GF-D8 (cell line): ENCODE results near the gene CLASP2.
"Not testable (repeated sequence)": the region's sequence is repeated elsewhere in the genome, so short reads cannot be mapped to it uniquely, and the experiment has no call there.

Source experiments
- DNase-seq: peaks from one replicate; lab custom pipeline; 2025; lab: John Stamatoyannopoulos, UW

The CLASP2 gene

DNA sequence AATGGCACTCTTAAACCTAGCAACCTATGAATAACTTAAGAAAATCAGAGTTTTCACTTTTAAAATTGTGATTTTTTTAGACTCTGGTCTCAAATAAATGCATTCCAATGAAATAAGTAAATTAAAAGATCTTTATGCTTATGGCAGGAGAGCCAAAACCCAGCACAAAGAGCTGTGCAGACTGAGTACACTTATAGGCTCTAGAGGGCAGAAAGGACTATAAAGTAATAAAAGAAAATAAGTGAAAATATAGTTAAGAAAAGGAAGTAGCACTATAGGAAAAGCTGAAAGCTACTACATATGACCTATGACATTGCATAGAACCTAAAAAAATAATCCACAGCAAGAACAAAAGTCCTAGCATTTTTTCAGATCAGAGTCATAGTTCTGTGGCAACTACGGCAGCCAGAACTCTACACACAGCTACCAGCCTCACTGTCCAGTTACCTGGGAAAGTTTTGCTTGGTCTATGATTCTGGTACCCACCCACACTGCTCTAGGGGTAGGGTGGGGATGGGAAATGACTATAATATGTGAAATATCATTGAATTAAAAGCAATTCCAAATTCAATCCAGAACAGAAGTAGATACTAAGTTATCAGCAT, 30.5 kb downstream of the CLASP2 start:
- no peak for DNase-seq

DNA sequence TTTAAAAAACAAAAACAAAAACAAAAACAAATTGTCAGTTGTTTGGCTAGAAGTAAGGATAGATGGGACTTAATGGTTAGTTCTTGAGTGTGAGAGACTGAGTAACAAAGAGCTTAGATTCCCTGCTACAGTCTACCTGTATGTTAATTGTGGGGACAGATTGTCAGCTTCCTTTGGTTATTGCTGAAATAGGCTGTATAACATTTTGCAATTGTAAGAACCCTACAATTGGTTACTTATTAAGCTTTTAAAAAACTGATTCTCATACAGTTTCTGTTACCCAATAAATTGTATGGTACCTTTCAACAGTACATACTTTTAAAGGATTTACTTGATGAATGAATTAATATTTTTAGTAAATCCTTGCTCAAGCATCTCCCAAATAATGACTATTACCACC, 35.3 kb downstream of the CLASP2 start:
- DNase-seq: no peak

DNA sequence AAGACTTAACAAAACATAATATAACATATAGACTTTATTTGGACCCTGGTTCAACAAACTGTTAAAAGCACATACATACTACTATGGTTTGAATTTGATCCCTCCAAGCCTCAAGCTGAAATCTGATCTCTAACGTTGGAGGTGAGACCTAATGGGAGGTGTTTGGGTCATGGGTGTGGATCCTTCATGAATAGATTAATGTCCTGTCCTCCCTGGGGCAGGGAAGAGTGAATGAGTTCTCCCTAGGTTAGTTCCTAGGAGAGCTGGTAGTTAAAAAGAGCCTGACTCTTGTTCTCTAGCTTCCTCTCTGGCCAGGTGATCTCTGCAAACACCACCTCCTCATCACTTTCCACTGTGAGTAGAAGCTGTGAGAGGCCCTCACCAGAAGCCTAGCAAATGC, 36.4 kb downstream of the CLASP2 start:
- DNase-seq: no peak

DNA sequence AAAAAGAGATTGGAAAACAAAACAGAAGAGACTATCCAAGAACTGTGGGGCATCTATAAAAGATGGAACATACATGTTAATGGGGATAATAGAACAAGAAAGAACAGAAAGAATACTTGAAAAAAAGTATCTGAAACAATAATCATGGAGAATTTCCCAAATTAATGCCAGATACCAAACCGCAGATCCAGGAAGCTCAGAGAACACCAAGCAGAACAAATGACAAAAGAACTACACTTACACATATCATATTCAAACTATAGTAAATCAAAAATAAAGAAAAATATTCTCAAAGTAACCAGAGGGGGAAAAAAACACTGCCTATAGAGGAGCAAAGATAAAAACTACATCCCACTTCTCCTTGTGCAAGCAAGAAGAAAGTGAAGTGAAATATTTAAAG, 40.0 kb downstream of the CLASP2 start:
- no peak for DNase-seq

DNA sequence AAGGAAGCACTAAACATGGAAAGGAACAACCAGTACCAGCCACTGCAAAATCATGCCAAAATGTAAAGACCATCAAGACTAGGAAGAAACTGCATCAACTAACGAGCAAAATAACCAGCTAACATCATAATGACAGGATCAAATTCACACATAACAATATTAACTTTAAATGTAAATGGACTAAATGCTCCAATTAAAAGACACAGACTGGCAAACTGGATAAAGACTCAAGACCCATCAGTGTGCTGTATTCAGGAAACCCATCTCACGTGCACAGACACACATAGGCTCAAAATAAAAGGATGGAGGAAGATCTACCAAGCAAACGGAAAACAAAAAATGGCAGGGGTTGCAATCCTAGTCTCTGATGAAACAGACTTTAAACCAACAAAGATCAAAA, 44.6 kb downstream of the CLASP2 start:
- not testable (repeated sequence) for DNase-seq

DNA sequence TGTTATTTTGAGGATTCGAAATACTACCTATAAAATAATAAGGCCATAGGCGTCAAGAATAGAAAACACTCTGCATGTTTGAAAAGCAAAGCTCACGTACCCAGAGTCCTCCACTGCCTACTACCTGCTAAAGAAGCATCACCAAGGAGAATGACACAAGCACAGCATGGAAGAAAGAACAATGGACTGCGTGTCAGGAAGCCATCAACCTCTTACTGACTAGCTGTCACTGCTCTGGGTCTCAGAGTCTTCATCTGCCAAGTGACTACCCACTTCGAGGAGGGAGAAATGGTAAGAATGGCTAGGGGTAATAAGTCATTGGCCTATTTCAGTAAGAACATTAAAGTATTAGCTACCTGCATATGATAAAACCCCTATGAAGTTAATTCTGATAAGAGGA, 49.4 kb downstream of the CLASP2 start:
- no peak for DNase-seq

DNA sequence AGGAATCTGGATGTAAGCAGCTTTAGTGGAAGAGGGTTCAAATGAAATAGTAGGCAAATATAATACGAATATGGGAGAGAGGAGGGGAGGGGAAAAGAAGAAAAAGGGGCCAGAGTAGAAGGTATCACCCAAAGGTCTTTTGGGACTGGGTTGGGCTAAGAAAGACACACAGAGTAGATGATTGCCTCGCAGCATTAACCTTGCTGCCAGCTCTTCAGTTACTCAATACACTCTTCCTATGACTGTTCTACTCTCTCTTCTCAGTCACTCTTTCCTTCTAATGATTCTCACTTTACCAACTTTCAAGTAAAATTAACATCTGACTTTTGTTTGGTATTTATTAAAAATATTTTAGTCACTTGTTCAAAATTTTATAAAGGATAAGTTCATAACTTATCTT, 52.8 kb downstream of the CLASP2 start:
- DNase-seq: no peak

DNA sequence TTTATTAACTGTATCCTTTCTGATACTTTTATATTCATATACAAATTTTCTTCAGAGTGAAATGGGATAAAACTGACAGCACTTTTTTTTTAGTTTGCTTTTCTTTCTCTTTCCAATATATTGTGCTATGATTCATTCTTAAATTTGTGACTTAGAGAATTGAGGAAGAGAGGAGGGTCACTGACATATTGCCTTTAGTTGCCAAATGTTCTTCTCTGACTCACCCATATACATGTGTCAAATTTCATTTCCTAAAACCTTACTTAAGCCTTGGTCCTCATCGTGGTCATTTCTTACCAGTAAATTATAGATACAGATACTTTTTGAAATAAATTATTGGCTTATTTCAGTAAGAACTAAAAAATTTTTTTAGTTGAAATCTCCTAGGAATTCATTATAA, 53.9 kb downstream of the CLASP2 start:
- peak; percentile 38 for DNase-seq

DNA sequence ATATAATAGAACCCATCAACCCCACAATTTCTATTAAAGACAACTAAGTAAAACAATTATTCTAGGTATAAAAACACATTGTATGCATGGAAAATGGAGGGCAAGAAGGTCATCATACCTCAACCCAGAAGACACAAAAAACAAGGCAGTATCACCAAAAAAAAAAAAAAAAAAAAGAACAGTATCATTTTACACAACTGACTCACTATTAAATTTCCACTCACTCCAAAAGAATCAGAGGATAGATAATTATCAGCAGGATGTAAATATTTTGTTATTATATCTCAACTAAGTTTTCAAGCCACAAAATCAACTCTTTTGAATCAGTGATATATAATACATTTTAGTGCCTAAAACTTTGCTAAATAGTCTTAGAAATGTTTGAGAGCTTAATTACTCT, 55.0 kb downstream of the CLASP2 start:
- no peak for DNase-seq

DNA sequence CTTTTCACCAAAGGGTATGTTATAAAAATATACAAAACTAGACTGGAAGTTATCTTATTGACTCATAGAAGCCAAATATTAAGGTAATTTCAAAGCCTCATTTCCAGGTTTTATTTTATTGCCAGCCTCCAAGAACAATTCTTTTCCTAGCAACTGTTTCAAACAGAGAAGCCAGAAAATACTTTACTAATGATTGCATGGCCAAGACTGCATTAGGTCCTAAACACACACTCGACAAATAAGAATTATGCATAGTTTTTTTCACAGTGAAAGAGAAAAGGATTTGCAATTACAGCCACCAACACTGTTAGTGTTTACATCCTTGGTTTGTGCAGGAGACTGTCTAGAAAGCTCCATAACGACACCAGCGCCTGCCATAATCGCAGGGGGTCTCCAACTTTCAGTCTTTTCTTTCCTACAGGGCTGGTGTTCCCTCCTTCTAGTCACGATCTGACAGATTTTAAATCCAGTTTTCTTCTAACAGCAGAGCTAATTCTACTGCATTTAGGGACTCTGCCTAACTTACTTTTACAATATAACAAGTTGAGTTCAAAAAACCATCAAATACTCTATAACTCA, 58.1 kb downstream of the CLASP2 start:
- no peak for DNase-seq

DNA sequence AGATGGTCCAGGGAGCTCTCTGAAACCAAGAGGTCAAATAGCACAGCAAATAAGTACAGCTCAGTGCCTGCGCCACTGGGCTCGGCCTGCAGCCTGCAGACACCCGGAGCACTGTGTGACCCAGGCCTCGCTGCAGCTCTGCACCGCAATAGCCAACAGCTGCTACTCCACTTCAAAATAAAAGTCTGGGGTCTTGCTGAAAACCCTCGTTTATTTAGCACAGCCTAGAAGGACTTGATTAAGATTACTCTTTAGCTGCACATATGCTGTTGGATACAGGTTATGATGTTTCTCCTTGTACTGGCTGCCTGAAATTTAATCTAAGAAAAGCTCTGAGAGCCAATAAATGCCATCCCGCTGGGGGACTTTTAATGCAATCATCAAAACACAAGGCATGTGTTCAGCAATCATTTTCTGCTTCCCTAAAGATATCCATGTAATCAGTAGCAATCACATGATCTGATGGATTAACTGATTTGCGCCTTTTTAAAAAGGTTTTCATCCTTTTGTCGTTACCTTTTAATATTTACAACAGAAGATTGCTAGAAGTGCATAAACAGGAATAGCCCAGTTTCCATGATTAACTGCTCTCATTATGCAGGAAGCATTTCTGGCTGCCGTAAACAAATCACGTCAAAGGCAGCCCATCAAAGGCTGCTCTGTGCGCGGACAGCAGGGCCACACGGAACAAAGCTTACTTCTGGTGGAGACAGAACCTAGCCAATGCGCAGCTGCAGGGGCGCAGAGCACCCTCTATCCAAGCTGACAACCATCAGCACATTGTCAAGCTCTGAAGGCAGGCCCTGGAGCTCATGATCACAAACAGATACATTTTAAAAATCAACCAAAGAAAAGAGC, 58.8 kb downstream of the CLASP2 start:
- peak; percentile 66 for DNase-seq

DNA sequence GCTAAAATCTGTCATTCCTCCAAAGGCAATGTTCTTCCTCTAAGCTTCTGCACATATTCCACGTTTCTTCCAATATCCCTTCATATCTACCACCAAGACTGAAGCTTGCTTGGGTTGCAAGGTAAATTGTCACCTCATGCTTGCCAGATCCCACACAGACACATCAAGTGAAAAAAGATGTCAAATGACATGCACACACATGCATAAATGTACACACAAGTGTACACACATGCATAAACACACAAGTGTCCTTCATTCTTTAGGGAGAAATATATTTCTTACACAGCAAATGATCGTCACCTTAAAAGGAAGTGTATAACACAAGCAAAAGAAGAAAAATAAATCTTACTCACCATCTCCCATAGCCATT, 59.4 kb downstream of the CLASP2 start:
- DNase-seq: peak; percentile 5

DNA sequence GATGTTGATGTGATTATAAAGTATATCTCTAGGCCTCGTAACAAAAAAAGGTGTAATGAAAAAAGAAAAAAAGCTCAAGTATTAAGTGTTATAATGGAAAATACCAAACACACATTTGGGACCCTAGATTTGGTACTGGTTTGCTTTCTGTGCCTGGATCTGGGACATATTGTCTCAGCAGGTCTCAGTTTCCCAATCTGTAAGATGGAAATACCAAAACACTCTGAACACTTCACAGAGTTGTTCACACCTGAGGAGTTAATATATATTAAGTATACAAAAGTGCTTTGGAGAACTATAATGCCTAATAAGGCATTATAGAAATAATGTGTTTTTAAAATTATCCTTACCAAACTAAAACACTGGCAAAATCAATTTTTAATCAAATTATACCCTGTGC, 60.0 kb downstream of the CLASP2 start:
- DNase-seq: no peak

DNA sequence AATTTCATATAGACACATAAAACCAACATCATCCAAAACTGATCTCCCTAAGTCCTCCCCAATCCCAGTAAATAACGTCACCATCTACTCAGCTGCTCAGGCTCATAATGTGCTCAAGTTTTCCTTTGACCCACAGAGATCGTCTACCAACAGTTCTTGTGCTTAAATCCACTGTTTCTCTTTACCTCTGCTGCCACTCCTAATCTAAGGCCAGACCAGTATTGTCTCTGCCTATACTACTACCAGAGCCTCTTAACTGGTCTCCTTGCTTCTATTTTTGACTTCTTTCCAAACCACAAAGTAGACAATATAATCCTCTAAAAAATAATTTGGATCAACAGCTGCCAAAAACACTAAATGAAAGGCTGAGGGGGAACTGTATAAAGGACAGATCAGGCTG, 65.3 kb downstream of the CLASP2 start:
- no peak for DNase-seq

DNA sequence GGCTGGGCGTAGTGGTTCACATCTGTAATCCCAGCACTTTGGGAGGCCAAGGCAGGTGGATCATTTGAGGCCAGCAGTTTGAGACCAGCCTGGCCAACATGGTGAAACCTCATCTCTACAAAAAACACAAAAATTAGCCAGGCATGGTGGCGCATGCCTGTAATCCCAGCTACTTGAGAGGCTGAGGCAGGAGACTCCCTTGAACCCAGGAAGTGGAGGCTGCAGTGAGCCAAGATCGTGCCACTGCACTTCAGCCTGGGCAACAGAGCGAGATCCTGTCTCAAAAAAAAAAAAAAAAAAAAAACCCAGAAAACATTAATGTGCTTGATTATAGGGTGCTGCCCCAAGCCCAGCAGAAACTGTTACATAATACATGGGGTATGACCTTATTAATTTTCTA, 67.0 kb downstream of the CLASP2 start:
- DNase-seq: not testable (repeated sequence)

DNA sequence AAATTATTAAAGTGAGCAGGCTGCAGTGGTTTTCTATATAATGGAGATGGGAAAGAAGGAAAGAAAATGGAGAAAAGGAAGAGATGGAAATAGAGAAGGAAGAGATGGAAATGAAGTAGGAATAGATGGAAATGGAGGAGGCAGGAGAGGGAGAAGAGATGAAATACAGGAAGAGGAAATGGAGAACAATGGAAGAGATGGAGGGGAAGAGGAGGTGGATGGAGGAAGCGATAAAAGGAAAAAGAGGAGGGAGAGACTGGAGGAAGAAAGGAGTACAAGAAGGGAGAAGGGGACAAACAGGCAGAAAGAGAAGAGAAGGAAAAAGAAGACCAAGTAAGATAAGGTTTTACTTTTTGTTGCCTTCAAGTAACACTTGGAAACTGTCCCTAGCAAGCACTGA, 67.6 kb downstream of the CLASP2 start:
- no peak for DNase-seq

DNA sequence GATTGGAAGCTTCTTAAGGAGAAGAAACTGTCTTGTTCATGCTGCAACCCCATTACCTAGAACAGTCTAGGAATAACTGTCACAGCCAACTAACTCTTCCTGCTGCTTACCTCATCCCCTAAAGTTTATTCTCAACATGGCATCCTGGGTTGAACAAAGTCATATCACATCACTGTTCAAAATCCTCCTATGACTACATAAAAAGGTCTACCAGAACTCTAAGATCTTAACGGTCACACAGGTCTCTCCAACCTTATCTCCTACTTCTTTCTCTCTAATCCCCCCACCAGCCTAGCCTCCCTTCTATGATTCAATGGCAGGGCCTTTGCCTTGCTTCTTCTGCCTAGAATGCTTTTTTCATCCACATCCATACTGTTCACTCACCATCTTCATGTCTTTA, 69.3 kb downstream of the CLASP2 start:
- no peak for DNase-seq

DNA sequence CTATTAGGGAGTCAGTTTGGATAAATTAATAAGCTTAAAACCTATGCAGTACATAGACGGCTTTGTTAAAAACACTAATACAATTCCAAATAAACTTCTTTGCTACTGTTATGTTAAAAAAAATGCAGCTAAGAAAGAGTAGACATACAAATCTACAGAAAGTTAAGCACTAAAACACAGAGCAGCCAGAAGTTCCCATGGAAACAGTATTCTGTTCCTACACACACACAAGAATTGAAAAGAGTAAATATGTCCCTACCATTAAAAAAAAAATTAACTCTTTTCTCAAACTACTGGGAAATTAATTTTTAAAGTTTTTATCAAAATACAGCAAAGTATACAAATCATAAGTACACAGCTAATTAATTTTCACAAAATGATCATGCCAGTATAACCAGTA, 71.6 kb downstream of the CLASP2 start:
- DNase-seq: no peak

DNA sequence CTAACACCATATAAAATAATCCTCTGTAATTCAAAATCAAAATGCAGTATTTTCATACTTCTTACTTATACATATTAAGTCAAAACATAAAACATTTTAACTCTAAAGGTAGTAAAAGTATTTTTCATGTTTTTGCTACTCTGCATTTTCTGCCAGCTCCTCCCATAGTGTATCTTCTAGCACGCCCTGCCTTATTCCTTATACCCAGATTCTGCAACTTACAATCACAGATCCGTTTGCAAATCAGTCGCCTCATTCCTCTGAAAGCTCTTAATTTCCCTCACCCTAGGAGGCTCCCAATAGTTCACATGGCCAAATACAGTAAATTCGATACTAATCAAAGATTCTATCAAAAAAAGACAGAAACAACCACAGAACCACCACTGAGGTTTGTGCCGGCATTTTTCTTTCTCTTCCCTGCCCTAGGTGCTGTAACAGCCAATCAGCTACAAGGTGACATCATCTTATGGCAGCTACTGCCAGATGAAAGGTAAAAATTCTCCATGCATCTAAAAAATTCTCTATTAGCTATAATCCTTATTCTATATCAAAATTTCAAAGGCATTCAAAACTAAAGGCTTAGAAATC, 72.9 kb downstream of the CLASP2 start:
- DNase-seq: no peak

DNA sequence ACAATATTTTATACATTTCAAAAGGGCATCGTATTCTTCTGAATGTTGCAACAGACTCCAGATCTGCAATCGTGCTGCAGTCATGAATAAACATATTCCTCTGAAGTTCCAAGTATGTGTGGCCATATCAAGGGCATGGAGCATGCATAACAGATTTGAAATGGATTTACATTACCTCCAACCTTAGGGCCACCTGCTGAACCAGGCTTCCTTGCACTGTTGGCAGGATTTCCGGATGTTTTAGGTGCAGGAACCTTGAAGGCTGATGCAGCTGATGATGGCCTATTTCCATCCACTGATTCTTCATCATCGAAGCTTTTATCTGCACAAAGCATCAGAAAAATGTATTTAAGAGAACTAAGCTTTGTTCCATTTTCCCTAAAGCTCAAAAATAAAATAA, 73.5 kb downstream of the CLASP2 start:
- DNase-seq: no peak

DNA sequence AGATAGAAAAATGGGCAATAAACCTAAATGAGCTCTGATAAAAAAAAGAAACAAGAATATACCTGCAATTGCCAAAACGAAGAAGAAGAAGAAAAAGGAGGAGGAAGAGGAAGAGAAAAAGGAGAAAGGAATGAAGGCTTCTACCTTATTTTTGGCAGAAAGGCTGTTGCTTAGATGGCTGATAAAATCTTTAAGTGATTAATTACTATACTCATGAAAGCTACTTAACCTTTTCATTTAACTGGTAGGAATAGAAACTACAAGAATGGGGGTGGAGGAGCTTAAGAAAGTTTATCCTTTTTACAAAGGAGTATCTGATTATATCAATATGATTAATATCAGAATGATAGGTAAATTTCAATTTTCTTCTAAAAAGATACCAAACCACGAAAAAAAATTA, 75.2 kb downstream of the CLASP2 start:
- DNase-seq: no peak

DNA sequence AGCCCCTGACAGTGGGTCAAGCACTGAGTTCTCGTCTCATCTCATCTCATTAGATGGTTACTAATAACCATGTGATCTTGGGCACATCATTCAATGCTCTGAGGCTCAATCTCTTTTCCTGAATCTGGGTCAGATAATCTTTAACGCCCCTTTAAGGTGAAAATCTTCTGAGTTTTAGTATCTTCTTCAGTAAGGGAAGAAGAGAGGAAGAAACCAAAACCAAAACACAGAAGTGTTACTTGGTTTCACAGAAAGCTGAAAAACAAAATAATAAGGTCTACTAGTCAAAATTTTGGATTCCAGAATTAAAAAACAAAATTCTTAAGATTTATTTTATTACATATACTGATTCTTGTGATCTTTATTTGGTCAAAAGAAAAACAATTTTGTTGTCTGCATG, 78.2 kb downstream of the CLASP2 start:
- DNase-seq: no peak

DNA sequence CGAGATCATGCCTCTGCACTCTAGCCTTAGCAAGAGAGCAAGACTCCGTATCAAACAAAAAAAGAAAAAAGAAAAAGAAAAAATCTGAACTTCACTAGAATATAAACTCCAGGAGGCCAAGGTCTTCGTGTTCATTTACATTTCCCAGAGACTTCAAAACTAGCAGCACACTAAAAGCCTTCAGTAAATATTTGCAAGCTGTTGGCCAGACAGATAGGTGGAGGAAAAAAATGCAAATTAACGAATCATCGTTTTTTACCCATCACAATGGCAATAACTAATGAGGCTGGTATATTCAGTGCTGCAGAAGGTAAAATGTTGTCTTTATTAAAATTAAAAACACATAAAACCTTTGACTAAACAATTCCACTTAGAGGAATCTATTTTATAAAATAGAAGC, 80.6 kb downstream of the CLASP2 start:
- no peak for DNase-seq
